ENCODE results near the gene AIRE. TPM values are rescaled to one million over a fixed set of nuclear protein-coding genes. Genes with fewer than 3 reads are reported as not detected.

Gene AIRE
- total RNA-seq, 1 donor from 2014 or later: not detected

DNA sequence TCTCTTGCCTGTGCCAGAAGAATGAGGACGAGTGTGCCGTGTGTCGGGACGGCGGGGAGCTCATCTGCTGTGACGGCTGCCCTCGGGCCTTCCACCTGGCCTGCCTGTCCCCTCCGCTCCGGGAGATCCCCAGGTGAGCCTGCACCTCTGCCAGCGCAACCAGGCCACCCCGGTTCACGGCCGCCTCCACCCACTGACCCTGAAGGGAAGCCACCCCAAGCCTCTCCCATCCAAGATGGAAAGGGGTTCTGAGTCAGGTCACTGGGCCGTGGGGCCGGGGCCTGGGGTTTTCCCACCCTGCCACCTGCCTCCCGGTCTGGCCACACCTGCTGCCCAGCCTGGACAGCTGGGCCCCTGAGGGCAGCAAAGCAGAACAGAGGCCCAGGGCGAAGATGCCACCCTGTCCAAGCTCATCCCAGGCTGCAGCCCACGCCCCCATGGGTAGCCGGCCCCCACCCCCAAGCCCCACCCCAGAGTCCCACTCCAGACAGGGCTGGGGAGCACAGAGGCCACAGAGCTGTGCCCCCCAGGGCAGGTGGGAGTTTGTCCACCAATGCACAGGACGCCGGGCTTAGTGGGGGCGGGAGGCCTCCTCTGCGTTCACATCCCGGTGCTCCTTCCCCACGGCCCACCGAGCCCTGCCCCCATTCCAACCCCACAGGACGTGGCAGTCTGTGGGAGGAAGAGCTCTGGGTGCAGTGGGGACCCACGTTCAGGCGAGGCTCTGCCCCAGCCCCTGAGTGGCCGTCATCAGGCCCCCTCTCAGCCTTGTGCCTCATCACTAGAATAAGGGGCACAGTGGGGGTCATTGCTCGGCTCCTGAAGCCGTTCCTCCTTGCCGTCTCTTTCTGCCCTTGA, 5.6 kb downstream of the AIRE start:
- intact Hi-C loops (cut with micrococcal nuclease): no loop called here
- H3K27me3 Mint-ChIP-seq (ENCODE audit: insufficient read depth): peaks cover 5% of the 10 kb centered on the region
- no peak overlapping the region for H3K4me3 Mint-ChIP-seq
- no peaks in the 10 kb centered on the region for H3K9me3 Mint-ChIP-seq
- no peaks in the 10 kb centered on the region for H3K4me1 Mint-ChIP-seq (ENCODE audit: low read depth)
- H3K27ac Mint-ChIP-seq: no peak overlapping the region
- H3K36me3 Mint-ChIP-seq (ENCODE audit: low read depth): no peaks in the 10 kb centered on the region
- DNase-seq (ENCODE audit: low spot score): no peak

DNA sequence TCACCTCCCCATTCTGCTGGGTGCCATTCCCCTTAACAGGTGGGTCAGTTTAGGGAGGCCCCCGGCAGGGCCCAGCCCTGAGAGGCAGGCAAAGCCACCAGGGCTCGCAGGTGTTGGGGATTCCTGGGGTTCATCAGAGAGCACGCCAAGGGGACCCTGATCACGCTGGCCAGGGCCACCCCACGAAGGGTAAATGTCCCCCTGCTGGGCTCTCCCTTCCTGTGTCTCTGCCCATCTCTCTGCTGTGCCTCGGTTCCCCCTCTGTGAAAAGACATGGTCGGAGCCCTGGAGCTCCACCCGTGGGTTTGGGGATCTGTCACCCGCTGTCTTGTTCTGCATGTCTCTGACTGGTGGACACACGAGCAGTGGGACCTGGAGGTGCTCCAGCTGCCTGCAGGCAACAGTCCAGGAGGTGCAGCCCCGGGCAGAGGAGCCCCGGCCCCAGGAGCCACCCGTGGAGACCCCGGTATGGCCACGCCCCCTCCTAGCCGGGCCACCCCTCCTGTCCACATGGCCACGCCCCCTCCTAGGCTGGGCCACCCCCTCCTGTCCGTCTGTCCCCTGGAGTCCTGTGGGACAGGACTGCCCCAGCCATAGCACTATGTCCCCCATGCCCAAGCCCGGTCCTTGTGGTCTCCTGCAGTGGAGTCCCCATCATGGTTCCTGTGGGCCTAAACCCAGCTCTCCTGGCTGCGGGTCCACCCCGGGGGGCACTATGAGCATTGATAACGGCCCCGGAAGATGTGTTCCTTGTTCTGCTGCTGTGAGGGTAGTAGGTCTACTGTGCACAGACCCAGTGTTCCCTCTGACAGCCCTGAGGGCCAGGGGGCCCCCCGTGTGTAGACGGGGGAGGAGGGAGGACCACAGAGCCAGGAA, 6.5 kb downstream of the AIRE start:
- H3K4me1 Mint-ChIP-seq (ENCODE audit: low read depth): no peaks in the 10 kb centered on the region
- intact Hi-C loops (cut with micrococcal nuclease): no loop called here
- peak overlapping the region; percentile 62 for H3K4me3 Mint-ChIP-seq
- H3K27ac Mint-ChIP-seq: peak overlapping the region; percentile 44
- peaks cover 3% of the 10 kb centered on the region for H3K27me3 Mint-ChIP-seq (ENCODE audit: insufficient read depth)
- DNase-seq (ENCODE audit: low spot score): no peak
- no peaks in the 10 kb centered on the region for H3K9me3 Mint-ChIP-seq
- H3K36me3 Mint-ChIP-seq (ENCODE audit: low read depth): no peaks in the 10 kb centered on the region

DNA sequence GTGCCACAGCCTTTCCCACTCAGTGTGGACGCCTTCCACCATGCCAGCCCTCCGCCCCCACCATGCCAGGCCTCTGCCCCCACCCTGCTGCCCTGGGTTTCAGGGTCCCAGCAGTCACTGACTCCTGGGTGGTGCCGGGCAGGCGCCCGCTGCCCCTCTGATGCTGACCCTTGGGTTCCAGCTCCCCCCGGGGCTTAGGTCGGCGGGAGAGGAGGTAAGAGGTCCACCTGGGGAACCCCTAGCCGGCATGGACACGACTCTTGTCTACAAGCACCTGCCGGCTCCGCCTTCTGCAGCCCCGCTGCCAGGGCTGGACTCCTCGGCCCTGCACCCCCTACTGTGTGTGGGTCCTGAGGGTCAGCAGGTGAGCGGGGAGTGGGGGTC, 7.1 kb downstream of the AIRE start:
- intact Hi-C loops (cut with micrococcal nuclease): no loop called here
- Mint-ChIP-seq H3K27me3 (ENCODE audit: insufficient read depth) (peaks cover 1% of the 10 kb centered on the region), H3K4me3 (no peak overlapping the region), H3K27ac (no peak overlapping the region), H3K36me3 (ENCODE audit: low read depth) (no peaks in the 10 kb centered on the region), H3K9me3 (no peaks in the 10 kb centered on the region), H3K4me1 (ENCODE audit: low read depth) (peaks cover 6% of the 10 kb centered on the region)
- no peak for DNase-seq (ENCODE audit: low spot score)

DNA sequence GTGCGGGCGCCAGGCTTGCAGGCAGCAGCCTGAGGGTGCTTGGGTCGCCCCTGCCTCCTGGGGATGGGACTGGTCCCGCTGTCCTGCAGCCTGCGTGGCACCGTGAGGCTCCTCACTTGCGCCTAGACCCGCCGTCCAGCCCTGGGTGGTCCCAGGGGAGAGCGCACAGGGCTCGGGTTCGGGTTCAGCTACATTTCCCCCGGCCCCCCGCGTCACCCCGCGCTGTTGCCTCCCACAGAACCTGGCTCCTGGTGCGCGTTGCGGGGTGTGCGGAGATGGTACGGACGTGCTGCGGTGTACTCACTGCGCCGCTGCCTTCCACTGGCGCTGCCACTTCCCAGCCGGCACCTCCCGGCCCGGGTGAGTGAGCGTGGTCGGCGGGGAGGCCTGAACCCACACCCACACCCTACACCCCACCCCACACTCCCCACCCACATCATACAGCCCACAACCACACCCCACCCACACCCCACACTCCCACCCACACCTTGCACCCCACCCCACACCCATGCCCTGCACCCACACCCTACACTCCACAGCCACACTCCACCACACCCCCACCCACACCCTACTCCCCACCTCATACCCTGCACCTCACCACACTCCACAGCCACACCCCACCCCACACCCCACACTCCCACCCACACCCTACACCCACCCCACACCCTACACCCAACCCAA, 8.0 kb downstream of the AIRE start:
- Mint-ChIP-seq H3K4me3 (no peak overlapping the region), H3K27ac (no peak overlapping the region), H3K36me3 (ENCODE audit: low read depth) (no peaks in the 10 kb centered on the region), H3K9me3 (no peaks in the 10 kb centered on the region), H3K4me1 (ENCODE audit: low read depth) (peaks cover 14% of the 10 kb centered on the region), H3K27me3 (ENCODE audit: insufficient read depth) (no peaks in the 10 kb centered on the region)
- intact Hi-C loops (cut with micrococcal nuclease): no loop called here
- no peak for DNase-seq (ENCODE audit: low spot score)

DNA sequence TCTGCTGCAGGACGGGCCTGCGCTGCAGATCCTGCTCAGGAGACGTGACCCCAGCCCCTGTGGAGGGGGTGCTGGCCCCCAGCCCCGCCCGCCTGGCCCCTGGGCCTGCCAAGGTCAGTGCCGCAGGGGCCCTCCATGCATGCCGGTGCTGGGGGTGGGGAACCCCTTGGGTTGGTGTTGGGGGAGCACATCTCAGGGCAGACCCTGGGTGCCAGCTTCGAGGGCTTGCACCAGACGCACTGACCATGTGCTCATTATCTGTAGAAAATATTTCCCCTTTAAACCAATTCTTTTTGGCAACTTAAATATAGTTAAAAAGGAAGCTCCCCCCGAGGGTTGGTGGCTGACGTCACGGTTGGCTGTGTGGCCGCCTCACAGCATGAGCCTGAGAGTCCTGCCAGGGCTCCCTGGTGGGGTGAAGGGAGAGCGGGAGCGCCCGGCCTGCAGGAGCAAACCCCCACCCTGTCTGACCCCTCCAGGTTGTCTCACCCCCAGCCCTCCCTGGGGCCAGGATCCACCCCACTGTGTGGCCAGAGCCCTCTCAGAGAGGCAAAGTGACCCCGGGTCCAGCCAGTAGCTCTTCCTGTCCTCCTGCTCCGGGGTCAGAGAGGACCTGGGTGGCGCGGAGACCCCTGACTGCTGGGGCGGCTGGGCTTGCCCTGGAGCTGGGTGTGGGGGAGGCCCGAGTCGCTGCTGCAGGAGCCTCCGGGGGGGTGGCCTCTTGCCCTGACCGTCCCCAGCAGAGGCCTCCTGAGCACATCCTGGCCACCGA, 8.9 kb downstream of the AIRE start:
- Mint-ChIP-seq H3K36me3 (ENCODE audit: low read depth) (no peaks in the 10 kb centered on the region), H3K4me3 (no peak overlapping the region), H3K4me1 (ENCODE audit: low read depth) (peaks cover 22% of the 10 kb centered on the region), H3K27ac (no peak overlapping the region), H3K9me3 (no peaks in the 10 kb centered on the region), H3K27me3 (ENCODE audit: insufficient read depth) (no peaks in the 10 kb centered on the region)
- intact Hi-C loops (cut with micrococcal nuclease): no loop called here
- no peak for DNase-seq (ENCODE audit: low spot score)

DNA sequence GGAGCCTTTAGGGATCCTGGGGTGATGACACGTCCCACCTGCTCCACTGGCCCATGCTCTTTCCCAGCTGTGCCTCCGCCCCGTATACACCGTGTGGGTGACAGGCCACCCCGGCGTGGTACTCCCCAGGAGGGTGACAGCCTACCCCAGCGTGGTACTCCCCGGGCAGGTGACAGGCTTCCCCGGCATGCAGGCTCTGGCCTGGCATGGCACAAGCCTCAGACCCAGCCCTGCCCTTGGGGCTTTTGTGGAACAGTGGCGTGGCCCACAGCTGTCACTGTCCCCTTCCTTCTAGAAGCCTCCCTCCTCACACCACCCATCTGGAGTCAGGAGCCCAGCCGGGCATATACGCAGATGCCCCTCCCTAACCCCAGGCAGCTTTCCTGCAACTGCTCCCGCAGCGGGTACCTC, 9.5 kb downstream of the AIRE start:
- intact Hi-C loops (cut with micrococcal nuclease): no loop called here
- Mint-ChIP-seq H3K9me3 (no peaks in the 10 kb centered on the region), H3K4me3 (no peak overlapping the region), H3K36me3 (ENCODE audit: low read depth) (no peaks in the 10 kb centered on the region), H3K27me3 (ENCODE audit: insufficient read depth) (no peaks in the 10 kb centered on the region), H3K27ac (peak overlapping the region; percentile 55), H3K4me1 (ENCODE audit: low read depth) (peaks cover 22% of the 10 kb centered on the region)
- no peak for DNase-seq (ENCODE audit: low spot score)

DNA sequence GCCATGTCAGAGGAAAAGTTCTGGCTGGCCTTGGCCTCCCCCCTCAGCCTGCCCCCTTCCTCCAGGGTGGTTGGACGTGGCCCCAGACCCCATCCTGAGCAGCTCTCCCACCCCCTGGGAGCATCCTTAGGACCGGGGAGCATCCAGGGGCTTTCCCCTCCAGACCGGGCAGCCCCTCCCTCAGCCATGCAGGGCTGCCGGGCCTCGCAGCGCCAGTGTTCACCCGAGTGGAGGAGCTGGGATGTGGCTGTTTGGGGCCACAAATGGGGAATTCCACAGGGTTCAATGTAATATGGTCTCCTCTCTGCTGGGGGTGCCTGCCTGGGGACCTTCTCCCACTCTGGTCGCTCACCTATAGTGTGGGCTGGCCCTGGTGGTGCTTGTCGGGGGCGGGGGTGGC, 10.0 kb downstream of the AIRE start:
- DNase-seq (ENCODE audit: low spot score): no peak
- no peak overlapping the region for H3K27ac Mint-ChIP-seq
- intact Hi-C loops (cut with micrococcal nuclease): no loop called here
- H3K4me1 Mint-ChIP-seq (ENCODE audit: low read depth): peaks cover 22% of the 10 kb centered on the region
- no peaks in the 10 kb centered on the region for H3K36me3 Mint-ChIP-seq (ENCODE audit: low read depth)
- no peak overlapping the region for H3K4me3 Mint-ChIP-seq
- no peaks in the 10 kb centered on the region for H3K27me3 Mint-ChIP-seq (ENCODE audit: insufficient read depth)
- H3K9me3 Mint-ChIP-seq: no peaks in the 10 kb centered on the region

DNA sequence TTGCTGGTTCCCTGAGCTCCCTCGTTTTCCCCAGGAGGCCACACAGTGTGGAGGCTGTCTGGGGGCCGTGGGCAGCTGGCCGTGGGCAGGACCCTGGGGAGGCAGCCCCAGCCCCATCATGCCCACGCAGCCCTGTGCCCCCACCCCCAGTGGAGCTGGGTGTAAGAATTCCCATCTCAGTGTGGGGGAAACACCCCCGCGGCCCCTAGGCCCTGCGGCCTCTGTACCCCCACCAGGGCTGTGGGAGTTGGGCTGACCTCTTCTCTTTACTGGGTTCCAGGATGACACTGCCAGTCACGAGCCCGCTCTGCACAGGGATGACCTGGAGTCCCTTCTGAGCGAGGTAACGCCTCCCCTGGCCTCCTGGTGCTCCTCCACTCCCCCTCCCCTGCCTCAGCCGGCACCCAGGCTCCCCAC, 10.4 kb downstream of the AIRE start:
- peaks cover 2% of the 10 kb centered on the region for H3K36me3 Mint-ChIP-seq (ENCODE audit: low read depth)
- DNase-seq (ENCODE audit: low spot score): no peak
- H3K4me3 Mint-ChIP-seq: no peak overlapping the region
- H3K27me3 Mint-ChIP-seq (ENCODE audit: insufficient read depth): no peaks in the 10 kb centered on the region
- H3K9me3 Mint-ChIP-seq: no peaks in the 10 kb centered on the region
- intact Hi-C loops (cut with micrococcal nuclease): no loop called here
- H3K27ac Mint-ChIP-seq: no peak overlapping the region
- peaks cover 22% of the 10 kb centered on the region for H3K4me1 Mint-ChIP-seq (ENCODE audit: low read depth)

DNA sequence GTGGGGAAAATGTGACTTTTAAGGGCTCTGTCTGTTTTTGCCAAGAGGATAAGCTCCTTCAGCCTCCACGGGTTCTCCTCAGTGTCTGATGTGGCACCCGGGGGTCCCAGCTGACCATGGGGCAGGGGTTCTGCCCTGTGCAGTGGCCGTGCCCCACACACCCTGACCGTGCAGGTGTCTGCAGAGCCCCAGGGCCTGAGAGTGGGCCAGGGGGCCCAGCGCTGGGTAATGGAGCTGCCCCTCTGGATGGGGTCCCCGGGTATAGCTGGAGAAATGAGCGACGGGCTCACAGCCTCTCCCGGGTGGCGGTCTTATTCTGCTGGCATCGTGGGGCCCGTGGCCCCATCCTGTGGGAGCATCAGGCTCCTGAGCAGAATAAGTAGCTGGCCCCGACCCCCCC, 11.2 kb downstream of the AIRE start:
- intact Hi-C loops (cut with micrococcal nuclease): no loop called here
- Mint-ChIP-seq H3K36me3 (ENCODE audit: low read depth) (peaks cover 2% of the 10 kb centered on the region), H3K27me3 (ENCODE audit: insufficient read depth) (no peaks in the 10 kb centered on the region), H3K4me1 (ENCODE audit: low read depth) (peaks cover 22% of the 10 kb centered on the region), H3K9me3 (no peaks in the 10 kb centered on the region), H3K4me3 (no peak overlapping the region), H3K27ac (no peak overlapping the region)
- no peak for DNase-seq (ENCODE audit: low spot score)

DNA sequence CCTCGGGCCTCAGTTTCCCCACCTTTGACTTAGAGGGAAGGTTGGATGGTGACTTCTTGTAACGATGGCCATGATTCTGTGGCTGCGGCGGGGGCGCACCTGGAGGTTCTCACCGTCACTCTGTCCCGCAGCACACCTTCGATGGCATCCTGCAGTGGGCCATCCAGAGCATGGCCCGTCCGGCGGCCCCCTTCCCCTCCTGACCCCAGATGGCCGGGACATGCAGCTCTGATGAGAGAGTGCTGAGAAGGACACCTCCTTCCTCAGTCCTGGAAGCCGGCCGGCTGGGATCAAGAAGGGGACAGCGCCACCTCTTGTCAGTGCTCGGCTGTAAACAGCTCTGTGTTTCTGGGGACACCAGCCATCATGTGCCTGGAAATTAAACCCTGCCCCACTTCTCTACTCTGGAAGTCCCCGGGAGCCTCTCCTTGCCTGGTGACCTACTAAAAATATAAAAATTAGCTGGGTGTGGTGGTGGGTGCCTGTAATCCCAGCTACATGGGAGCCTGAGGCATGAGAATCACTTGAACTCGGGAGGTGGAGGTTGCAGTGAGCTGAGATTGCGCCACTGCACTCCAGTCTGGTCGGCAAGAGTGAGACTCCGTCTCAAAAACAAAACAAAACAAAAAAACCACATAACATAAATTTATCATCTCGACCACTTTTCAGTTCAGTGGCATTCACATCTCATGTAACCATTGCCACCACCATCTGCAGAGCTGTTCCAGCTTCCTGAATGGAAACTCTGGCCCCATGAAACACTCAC, 12.0 kb downstream of the AIRE start:
- DNase-seq (ENCODE audit: low spot score): peak; percentile 69
- intact Hi-C loops (cut with micrococcal nuclease): no loop called here
- Mint-ChIP-seq H3K4me1 (ENCODE audit: low read depth) (peaks cover 30% of the 10 kb centered on the region), H3K9me3 (no peaks in the 10 kb centered on the region), H3K36me3 (ENCODE audit: low read depth) (peaks cover 2% of the 10 kb centered on the region), H3K27ac (peak overlapping the region; percentile 63), H3K4me3 (peak overlapping the region; percentile 39), H3K27me3 (ENCODE audit: insufficient read depth) (no peaks in the 10 kb centered on the region)

DNA sequence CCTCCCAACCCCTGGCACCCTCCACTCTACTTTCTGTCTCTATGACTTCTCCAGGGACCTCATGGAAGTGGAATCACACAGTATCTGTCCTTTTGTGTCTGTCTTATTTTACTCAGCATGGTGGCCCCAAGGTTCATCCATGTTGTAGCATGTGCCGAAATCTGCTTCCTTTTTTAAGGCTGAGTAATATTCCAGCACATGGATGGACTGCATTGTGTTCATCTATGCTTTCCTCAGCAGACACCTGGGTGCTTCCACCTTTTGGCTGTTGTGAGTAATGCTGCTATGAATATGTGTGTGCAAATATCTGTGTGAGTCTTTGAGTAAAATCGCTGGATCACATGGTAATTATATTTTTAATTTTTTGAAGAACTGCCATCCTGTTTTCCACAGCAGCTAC, 12.6 kb downstream of the AIRE start:
- Mint-ChIP-seq H3K27ac (peak overlapping the region; percentile 63), H3K27me3 (ENCODE audit: insufficient read depth) (no peaks in the 10 kb centered on the region), H3K4me3 (peak overlapping the region; percentile 39), H3K4me1 (ENCODE audit: low read depth) (peaks cover 33% of the 10 kb centered on the region), H3K36me3 (ENCODE audit: low read depth) (peaks cover 2% of the 10 kb centered on the region), H3K9me3 (no peaks in the 10 kb centered on the region)
- intact Hi-C loops (cut with micrococcal nuclease): no loop called here
- no peak for DNase-seq (ENCODE audit: low spot score)

DNA sequence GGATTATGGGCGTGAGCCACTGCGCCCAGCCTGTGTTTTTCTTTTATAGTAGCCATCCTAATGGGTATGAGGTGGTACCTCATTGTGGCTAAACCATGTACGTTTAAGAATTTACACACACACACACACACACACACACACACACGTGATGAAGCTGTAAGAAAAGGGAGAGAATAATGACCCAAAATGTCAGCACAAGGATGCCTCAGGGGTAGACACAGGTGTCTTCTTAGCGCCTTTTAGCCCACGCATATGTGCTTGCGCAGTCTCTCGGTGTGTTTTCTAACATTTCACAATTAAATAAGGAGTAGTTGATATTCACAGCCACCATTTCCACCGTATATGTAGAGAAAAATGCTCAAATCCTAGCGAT, 13.4 kb downstream of the AIRE start:
- peak overlapping the region; percentile 86 for H3K4me3 Mint-ChIP-seq
- no peak for DNase-seq (ENCODE audit: low spot score)
- intact Hi-C loops (cut with micrococcal nuclease): loop anchor here (1.0 kb wide), 1 partner anchor 287 kb away; the partner anchor contains the start of gene TRAPPC10
- no peaks in the 10 kb centered on the region for H3K27me3 Mint-ChIP-seq (ENCODE audit: insufficient read depth)
- H3K4me1 Mint-ChIP-seq (ENCODE audit: low read depth): peaks cover 38% of the 10 kb centered on the region
- H3K36me3 Mint-ChIP-seq (ENCODE audit: low read depth): peaks cover 2% of the 10 kb centered on the region
- H3K27ac Mint-ChIP-seq: peak overlapping the region; percentile 91
- no peaks in the 10 kb centered on the region for H3K9me3 Mint-ChIP-seq
